ENCODE data around the gene DSTN.

DSTN gene

DNA sequence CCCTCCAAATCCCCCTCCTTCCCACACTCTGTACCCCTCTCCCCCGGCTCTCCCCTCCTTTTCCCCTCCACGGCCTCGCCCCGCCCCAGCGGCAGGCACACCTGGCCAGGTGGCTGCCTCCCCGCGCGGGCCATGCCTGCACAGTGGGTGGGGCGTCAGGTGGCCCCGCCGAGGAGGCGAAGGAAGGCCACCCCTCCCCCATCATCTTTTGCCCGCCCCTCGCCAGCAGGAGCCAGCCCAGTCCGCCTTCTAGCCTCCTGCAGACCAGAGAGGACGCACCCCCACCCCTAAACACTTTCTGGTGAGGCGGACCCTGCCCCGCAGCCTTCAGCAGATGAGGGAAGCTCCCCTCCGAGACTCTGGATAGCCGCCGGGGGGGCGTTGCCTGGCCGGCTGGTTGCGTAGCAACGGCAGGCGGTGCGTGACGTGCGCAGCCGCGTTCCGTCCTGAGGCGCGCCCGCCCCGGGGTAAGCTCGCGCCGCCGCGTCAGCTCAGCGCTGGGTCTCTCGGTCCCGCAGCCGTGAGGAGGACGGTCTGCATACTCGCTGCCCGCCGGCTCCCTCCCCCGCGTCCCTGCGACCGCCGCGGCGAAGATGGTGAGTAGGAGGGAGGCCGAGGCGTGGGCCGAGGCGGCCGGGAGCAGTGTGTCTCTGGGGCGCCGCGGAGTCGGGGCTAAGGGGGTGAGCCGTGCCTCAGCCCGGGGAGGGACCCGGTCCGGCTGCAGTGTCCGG lies at the start of gene DSTN:
TSS of gene DSTN (plus strand) at position 460 of the 731 bp plus-strand sequence. CDS start at position 594, 134 bp downstream.
- DNase-seq (ENCODE audit: low read depth in 3 of 3, low spot score in 1 of 3), result peak; percentile 59 to 76 (median 74)

GRCh38 chr20:17520583-17520982 lies 49.3 kb upstream of the DSTN start:
- DNase-seq (ENCODE audit: low read depth in 3 of 3, low spot score in 1 of 3), result no peak

DNA sequence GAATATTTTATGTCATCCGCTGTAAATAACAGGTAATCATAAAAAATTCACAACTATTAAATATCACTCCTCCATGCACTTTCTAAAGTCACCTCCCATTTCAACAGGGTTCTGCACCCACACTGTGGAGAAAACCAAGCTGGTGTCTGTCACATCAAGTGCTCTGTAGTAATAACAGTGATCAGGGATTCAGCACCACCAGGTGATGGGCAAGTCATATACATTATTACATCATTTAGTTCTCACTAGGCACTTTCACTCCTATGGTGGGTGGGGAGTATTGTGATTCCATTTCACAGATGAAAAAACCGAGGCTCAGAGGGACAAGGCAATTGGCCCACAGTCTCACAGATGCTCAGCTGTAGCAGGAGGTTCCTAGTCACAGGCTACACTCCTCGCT lies 47.3 kb upstream of the DSTN start:
- no peak for DNase-seq (ENCODE audit: low read depth in 3 of 3, low spot score in 1 of 3)

DNA sequence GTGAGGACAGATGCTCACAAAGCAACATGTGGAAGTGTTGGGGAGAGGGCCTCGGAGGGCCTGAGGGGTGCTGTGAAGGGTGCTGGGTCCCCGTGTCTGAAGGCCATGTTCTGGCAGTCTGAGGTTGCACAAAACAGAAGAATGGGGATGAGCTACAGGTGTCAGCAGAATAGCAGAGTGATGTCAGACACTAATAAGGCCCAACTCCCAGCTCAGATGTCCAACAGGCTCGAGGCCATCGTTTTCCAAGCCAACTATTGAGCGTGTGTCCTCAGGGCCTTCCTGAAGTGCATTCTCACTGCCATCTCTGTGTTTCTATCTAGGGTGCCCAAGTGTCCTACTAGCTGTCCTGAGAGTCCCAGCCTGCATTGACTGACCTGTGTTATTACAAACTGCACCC lies 46.5 kb upstream of the DSTN start:
- no peak for DNase-seq (ENCODE audit: low read depth in 3 of 3, low spot score in 1 of 3)

GRCh38 chr20:17524560-17524959 lies 45.3 kb upstream of the DSTN start:
- DNase-seq (ENCODE audit: low read depth in 3 of 3, low spot score in 1 of 3), result no peak

DNA sequence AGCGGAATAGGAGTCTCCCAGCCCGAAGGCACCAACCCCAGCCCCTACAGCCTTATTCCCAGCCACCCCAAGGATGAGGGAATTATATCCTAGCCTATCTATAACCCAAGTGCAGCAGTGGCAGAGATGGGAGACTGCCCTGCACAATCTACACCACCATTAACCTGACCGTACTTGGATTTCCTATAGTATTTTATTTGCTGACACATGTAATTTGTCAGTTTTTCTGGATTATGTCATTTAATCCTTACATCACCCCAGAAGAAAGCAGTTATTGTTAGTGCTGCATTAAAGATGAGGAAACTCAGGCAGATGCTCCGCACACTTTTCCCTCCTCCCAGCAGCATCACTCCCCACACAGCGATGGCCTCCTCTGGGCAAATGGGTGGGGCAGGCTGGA lies 44.7 kb upstream of the DSTN start:
- DNase-seq (ENCODE audit: low read depth in 3 of 3, low spot score in 1 of 3), result no peak

DNA sequence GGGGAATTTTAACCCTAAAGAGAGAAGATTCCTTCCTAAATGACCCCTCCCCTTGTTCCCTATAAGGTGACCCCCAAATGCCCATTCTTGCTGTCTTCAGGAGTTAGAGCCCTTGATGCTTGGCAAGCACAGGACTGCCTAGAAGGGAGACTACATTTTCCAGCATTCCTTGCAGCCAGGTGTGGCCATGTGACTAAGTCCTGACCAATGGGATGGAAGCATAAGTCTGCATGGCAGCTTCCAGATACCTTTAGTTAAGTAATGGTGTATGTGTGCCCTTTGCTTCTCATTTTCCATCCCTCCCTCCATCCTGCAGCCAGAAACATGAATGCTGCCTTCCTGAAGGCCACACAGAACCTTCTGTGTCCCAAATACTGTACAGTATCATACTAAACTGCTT lies 44.2 kb upstream of the DSTN start:
- no peak for DNase-seq (ENCODE audit: low read depth in 3 of 3, low spot score in 1 of 3)

DNA sequence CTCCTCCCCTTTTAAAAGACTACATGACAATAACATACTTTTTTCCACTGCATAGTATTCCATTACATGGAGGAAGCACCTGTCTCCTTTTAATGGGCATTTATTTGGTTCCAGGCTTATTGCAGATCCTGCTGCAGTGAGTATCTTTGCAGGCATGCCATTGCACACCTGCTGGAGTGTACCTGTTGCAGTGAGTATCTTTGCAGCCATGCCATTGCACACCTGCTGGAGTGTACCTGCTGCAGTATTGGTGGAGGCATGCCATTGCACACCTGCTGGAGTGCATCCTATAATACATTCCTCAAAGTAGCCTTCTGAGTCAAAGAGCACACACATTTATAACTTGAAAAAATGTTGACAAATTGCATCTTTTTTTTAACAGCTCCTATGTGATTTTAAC lies 40.3 kb upstream of the DSTN start:
- no peak for DNase-seq (ENCODE audit: low read depth in 3 of 3, low spot score in 1 of 3)

DNA sequence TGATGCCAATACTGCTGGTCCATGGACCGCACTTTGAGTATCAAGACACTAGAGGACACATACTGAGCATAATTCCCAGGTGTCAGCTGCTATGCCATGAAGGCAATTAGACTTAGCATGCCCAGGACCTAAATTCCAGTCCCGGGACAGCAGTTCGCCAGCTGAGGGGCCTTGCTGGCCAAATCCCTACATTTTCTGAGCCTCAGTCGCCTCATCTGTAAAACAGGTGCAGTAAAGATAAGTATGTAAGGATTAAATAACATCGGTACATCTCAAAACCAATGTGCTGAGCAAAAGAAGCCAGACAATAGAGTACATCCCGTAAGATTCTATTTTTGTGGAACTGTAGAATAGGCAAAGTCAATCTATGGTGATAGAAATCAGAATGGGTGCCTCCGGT lies 39.7 kb upstream of the DSTN start:
- DNase-seq (ENCODE audit: low read depth in 3 of 3, low spot score in 1 of 3), result no peak

DNA sequence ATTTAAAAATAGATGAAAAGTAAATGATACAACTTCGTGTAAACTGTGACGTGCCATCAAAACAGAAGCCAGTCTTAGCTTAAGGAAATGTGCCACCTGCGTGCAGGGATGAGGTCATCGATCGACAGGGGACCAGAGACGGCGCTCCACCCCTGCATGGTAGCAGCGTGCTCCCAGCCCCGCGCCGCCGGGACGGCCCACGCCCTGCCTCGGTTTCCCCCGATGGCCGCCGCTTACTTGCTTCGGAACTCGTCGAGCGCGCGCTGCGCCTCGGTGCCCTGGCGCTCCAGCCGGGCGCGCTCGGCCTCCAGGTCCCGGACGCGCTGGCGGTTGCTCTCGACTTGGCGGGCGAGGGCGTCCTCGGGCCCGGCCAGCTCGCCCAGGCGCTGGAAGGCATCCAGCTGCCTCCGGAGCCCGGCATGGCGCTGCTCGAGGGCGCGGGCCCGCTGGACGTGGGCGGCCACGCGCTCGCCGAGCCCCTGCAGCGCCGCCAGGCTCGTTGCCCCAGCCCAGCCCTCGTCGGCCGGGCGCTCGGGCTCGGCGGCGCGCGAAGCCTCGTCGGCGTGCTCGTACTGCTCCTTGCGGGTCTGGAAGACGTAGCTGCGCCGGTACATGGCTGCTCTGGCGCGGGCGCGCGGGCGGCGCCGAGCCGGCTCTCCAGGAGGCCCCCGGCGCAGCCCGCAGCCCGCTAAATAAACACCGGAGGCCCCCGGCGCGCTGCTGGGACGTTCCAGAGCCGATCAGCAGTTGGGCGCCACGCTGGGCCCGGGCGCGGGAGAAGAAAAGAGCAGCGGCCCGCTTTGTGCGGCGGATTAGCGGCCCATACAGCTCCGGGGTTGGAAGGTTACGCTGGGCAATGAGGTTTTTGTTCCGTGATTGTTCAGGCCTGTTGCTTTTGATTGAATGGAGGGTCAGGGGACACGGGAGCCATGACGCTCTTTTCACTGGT lies 38.9 kb upstream of the DSTN start, which contains the start of gene BFSP1:
TSS of gene BFSP1 (minus strand) at position 664 of the 949 bp plus-strand sequence. CDS start at position 614, 50 bp downstream.
- DNase-seq (ENCODE audit: low read depth in 3 of 3, low spot score in 1 of 3), result peak in 1 of 3 donors; percentile 28

GRCh38 chr20:17531665-17532025 lies 38.2 kb upstream of the DSTN start:
- DNase-seq (ENCODE audit: low read depth in 3 of 3, low spot score in 1 of 3), result no peak

DNA sequence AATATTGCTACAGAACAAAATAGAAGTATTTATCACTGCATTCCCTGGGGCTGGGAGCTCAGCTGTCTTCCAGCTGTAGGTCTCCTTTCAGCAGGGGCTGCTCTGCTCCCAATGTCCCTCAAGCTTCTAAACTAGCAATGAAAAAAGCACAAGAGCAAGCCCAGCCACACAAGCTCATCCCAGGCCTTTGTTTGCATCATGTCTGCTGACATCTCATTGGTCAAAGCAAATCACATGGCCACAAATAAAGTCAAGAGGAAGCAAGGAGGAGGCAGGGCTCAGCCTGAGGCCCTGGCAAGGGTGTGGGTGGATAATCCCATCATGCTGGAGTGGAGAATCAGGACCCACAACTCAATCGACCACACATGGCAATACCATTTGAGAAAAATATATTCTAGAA lies 36.5 kb upstream of the DSTN start:
- no peak for DNase-seq (ENCODE audit: low read depth in 3 of 3, low spot score in 1 of 3)

GRCh38 chr20:17534077-17534476 lies 35.8 kb upstream of the DSTN start:
- no peak for DNase-seq (ENCODE audit: low read depth in 3 of 3, low spot score in 1 of 3)

DNA sequence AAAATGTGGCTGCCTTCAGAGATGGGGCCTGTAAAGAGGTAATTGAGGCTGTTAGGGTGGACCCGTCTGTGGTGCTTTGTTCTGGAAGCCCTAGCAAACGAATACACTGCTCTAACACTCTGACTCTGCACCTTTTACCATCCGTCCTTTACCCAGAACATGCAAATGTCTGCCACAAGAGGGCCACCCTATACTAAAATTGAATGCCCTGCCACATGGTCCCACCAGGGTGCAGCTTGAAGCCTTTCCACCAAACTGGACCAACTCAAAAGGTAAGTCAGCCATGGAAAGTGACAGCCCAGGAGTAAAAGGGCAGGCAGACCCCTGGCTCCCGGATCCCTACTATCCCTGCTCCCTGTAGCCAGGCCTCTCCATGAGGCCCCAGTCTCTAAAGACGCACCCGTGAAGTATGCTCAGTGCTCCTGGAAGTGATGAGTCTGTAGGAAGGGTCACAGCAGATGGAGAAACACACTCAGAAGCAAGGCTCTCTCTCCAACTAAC lies 32.9 kb upstream of the DSTN start:
- peak; percentile 12 to 35 (median 30) for DNase-seq (ENCODE audit: low read depth in 3 of 3, low spot score in 1 of 3)

DNA sequence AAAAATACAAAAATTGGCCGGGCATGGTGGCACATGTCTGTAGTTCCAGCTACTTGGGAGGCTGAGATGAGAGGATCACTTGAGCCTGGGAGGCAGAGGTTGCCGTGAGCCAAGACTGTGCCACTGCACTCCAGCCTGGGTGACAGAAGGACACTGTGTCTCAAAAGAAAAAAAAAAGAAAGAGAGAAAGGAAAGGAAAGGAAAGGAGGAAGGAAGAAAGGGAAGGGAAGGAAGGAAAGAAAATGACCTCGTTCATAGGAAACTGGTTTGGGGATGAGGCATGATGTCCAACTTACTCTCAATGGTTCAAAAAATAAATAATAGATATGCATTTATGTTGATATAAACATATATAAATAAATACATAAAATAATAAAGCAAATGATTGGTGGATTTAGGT lies 31.9 kb upstream of the DSTN start:
- no peak for DNase-seq (ENCODE audit: low read depth in 3 of 3, low spot score in 1 of 3)

DNA sequence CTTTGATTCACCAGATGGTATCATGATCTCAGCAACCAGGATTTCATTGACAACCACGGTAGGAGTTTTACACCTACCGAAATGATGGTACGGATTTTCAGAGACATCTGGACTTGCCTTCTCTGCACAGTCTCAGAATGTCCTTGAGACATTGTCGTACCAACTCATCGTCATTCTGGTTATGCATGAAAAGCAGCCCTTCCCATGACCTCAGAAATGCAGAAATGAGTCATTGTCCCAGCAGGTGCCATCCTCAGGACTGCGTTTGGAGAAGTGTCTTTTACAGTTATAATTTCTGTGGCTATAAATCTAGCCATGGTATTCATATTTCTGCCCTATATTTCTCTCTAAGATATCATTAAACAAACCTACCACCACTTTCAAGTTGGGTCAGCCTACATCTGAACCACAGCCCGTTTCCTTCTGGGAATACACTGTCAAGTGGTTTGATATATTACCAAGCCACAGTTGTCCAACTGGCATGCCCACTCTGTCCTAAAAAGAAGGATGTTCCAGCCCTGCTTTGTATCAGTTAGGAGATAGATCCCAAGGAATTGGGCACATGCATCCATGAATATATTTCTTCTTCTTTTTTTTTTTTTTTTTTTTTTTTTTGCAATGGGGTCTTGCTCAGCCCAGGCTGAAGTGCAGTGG lies 31.2 kb upstream of the DSTN start:
- no peak for DNase-seq (ENCODE audit: low read depth in 3 of 3, low spot score in 1 of 3)

DNA sequence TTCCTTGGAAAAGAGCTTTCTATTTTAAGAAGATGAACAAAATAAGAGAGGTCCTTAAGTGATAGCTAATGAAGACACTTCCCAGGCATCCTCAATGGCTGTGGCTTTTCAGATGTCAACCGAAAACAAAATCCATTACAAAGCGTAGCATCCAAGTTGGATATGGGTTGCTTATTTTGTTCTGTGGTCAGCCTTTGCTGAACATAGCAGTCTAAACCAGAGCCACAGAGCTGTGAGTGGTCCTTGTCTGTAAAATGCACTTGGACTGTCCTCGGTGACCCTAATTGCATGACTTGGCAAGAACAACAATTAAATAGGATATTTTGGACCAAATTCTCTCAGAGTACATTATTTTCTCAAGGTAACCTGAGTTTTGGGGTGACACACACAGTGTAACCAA lies 28.3 kb upstream of the DSTN start:
- no peak for DNase-seq (ENCODE audit: low read depth in 3 of 3, low spot score in 1 of 3)

DNA sequence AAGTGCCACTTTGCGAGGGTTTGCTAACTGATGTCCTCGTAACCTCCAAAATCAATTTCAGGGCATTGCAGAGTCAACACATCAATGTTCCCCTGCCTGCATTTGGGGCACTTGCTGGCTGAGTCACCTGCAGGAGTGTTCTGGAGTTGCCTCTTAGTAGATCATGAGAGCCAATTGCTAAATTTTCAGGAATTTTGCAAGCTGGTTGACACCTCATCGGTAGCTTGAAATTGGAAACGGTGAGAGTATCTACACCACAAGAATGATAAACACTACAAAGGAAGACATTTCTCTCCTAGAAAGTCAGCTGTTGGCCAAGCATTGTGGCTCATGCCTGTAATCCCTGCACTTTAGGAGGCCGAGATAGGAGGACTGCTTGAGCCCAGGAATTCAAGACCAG lies 27.9 kb upstream of the DSTN start:
- DNase-seq (ENCODE audit: low read depth in 3 of 3, low spot score in 1 of 3), result no peak

- no peak for DNase-seq (ENCODE audit: low read depth in 3 of 3, low spot score in 1 of 3)
Observed at GRCh38 chr20:17542481-17542880, 27.4 kb upstream of the DSTN start.

GRCh38 chr20:17542993-17543412 lies 26.9 kb upstream of the DSTN start:
- DNase-seq (ENCODE audit: low read depth in 3 of 3, low spot score in 1 of 3), result no peak

DNA sequence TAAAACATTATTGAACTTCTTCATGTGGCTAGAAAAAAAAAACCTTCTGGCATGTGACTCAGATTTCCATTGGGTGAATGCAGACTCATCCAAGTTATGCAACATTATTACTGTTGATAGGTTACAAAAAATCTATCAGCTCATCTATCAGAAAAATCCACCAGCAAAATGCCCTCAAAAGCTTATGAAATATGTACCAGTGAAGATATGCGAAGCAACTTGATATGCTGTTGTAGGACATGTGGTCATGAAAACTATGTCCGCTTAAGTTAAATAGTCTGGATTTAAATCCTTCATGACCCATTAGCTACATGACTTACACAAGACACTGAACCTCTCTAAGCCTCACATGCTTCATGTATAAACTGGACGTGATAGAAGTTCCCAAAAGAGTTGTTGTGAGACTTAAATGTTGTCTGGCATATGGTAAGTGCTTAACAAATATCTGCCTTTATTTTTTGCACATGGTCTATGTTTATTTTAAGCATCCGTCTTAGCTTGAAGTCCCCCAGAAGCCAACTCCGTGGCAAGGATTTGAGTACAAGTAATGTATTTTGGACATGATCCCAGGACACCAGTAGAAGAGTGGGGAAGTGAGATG lies 26.2 kb upstream of the DSTN start:
- DNase-seq (ENCODE audit: low read depth in 3 of 3, low spot score in 1 of 3), result no peak
